ENCODE results near the gene POLN.
"Not testable (repeated sequence)": the region's sequence is repeated elsewhere in the genome, so short reads cannot be mapped to it uniquely, and the experiment has no call there.

Gene POLN

DNA sequence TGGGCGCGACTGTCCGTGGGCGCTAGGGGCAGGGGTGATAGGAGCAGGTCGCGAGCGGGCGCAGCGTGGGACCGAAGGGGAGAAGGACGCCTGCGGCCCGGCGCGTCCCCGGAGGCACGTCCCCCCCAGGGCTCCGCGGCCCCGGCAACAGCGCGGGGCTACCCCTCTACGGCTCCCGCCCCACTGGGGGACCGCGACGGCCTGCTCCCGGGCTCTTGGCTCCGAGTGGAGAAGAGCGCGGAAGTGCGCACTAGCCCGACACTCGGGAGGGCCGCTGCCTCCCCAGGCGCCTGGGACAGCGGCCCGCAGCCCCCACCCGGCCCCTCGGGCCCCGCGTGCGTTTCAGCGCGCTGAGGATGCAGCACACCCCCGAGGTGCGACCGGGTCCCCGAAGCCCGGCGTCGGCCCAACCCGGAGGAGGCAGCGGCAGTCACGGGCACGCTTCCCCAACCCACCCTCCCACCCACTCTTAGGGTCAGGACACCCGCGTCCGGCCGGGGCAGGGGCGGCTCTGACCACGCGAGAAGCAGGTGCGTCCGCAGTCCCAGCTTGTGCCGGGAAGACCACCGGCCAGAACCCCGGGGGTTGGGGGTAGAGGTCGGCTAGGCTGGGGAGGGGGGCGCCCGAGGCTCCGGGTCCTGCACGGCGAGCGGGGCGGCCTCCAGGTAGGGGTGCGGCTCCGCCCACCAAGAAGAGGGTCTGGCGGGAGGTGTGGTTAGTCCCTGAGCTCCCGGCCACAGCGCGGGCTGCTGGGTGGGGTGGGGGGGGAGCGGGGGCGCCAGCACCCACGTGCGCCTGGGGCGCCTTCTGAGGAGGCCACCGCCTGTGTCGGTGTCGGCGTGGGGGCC lies 201.3 kb downstream of the POLN start (continued):
- TF ChIP-seq, protein P1, sequence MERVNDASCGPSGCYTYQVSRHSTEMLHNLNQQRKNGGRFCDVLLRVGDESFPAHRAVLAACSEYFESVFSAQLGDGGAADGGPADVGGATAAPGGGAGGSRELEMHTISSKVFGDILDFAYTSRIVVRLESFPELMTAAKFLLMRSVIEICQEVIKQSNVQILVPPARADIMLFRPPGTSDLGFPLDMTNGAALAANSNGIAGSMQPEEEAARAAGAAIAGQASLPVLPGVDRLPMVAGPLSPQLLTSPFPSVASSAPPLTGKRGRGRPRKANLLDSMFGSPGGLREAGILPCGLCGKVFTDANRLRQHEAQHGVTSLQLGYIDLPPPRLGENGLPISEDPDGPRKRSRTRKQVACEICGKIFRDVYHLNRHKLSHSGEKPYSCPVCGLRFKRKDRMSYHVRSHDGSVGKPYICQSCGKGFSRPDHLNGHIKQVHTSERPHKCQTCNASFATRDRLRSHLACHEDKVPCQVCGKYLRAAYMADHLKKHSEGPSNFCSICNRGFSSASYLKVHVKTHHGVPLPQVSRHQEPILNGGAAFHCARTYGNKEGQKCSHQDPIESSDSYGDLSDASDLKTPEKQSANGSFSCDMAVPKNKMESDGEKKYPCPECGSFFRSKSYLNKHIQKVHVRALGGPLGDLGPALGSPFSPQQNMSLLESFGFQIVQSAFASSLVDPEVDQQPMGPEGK (CRISPR knock-in tag; IDR thresholded peaks at IDR 0.05; ENCODE audit: borderline replicate concordance): no peak

DNA sequence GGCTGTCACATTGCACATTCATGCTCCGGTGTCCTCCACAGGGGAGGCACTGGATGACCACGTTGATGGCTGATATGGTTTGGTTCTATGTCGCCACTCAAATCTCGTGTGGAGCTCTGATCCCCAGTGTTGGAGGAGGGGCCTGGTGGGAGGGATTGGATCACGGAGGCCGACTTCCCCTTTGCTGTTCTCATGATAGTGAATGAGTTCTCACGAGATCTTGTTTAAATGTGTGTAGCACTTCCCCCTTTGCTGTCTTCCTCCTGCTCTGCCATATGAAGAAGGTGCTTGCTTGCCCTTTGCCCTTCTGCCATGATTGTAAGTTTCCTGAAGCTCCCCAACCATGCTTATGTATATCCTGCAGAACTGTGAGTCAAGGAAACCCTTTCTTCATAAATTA lies 205.1 kb downstream of the POLN start:
- no peak for TF ChIP-seq ZNF565 (CRISPR knock-in tag; conservative IDR thresholded peaks at IDR 0.05; ENCODE audit: low read depth)
- no peak for TF ChIP-seq ESRRG (CRISPR knock-in tag; IDR thresholded peaks at IDR 0.05)
- TF ChIP-seq, protein P2, sequence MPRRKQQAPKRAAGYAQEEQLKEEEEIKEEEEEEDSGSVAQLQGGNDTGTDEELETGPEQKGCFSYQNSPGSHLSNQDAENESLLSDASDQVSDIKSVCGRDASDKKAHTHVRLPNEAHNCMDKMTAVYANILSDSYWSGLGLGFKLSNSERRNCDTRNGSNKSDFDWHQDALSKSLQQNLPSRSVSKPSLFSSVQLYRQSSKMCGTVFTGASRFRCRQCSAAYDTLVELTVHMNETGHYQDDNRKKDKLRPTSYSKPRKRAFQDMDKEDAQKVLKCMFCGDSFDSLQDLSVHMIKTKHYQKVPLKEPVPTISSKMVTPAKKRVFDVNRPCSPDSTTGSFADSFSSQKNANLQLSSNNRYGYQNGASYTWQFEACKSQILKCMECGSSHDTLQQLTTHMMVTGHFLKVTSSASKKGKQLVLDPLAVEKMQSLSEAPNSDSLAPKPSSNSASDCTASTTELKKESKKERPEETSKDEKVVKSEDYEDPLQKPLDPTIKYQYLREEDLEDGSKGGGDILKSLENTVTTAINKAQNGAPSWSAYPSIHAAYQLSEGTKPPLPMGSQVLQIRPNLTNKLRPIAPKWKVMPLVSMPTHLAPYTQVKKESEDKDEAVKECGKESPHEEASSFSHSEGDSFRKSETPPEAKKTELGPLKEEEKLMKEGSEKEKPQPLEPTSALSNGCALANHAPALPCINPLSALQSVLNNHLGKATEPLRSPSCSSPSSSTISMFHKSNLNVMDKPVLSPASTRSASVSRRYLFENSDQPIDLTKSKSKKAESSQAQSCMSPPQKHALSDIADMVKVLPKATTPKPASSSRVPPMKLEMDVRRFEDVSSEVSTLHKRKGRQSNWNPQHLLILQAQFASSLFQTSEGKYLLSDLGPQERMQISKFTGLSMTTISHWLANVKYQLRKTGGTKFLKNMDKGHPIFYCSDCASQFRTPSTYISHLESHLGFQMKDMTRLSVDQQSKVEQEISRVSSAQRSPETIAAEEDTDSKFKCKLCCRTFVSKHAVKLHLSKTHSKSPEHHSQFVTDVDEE (CRISPR knock-in tag; IDR thresholded peaks at IDR 0.05): no peak
- TF ChIP-seq ARNTL (CRISPR knock-in tag; IDR thresholded peaks at IDR 0.05; ENCODE audit: borderline replicate concordance, low read depth): no peak
- no peak for TF ChIP-seq CSDC2 (CRISPR knock-in tag; IDR thresholded peaks at IDR 0.05)
- TF ChIP-seq TCF4 (CRISPR knock-in tag; IDR thresholded peaks at IDR 0.05; ENCODE audit: borderline replicate concordance): no peak
- no peak for TF ChIP-seq GLIS3 (CRISPR knock-in tag; IDR thresholded peaks at IDR 0.05)
- TF ChIP-seq, protein P3, sequence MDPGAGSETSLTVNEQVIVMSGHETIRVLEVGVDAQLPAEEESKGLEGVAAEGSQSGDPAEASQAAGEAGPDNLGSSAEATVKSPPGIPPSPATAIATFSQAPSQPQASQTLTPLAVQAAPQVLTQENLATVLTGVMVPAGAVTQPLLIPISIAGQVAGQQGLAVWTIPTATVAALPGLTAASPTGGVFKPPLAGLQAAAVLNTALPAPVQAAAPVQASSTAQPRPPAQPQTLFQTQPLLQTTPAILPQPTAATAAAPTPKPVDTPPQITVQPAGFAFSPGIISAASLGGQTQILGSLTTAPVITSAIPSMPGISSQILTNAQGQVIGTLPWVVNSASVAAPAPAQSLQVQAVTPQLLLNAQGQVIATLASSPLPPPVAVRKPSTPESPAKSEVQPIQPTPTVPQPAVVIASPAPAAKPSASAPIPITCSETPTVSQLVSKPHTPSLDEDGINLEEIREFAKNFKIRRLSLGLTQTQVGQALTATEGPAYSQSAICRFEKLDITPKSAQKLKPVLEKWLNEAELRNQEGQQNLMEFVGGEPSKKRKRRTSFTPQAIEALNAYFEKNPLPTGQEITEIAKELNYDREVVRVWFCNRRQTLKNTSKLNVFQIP (CRISPR knock-in tag; IDR thresholded peaks at IDR 0.05; ENCODE audit: borderline replicate concordance, low read depth): no peak
- no peak for TF ChIP-seq RARB (CRISPR knock-in tag; IDR thresholded peaks at IDR 0.05)
- no peak for TF ChIP-seq TOX (CRISPR knock-in tag; IDR thresholded peaks at IDR 0.05; ENCODE audit: borderline replicate concordance)
- TF ChIP-seq PPARA (CRISPR knock-in tag; IDR thresholded peaks at IDR 0.05; ENCODE audit: borderline replicate concordance): no peak
- no peak for TF ChIP-seq ZFP30 (CRISPR knock-in tag; IDR thresholded peaks at IDR 0.05)
- no peak for TF ChIP-seq OSR1 (CRISPR knock-in tag; IDR thresholded peaks at IDR 0.05)
- TF ChIP-seq ZFP3 (CRISPR knock-in tag; IDR thresholded peaks at IDR 0.05): no peak
- ATAC-seq: no peak

DNA sequence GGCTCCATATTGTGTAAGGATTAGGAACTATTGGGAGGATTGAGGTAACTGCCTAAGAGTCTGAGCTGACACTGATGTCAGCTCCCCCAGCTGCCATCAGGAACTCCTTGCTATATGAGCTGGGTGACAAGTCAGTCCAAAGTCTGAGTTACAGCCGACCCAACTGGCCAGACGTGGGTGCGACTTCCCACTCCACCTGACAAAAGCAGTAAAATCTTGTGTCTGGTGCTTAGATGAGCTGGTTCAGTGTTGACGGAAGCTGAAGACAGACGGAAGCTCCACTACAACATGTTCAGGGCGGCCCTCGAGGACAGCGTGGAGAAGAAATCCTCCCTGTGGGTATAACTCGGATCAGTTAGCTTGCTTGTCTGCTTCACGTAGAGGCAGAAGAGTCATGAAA lies 205.6 kb downstream of the POLN start:
- TF ChIP-seq ESRRG (CRISPR knock-in tag; IDR thresholded peaks at IDR 0.05): no peak
- no peak for TF ChIP-seq OSR1 (CRISPR knock-in tag; IDR thresholded peaks at IDR 0.05)
- no peak for TF ChIP-seq ARNTL (CRISPR knock-in tag; IDR thresholded peaks at IDR 0.05; ENCODE audit: borderline replicate concordance, low read depth)
- TF ChIP-seq, protein P4, sequence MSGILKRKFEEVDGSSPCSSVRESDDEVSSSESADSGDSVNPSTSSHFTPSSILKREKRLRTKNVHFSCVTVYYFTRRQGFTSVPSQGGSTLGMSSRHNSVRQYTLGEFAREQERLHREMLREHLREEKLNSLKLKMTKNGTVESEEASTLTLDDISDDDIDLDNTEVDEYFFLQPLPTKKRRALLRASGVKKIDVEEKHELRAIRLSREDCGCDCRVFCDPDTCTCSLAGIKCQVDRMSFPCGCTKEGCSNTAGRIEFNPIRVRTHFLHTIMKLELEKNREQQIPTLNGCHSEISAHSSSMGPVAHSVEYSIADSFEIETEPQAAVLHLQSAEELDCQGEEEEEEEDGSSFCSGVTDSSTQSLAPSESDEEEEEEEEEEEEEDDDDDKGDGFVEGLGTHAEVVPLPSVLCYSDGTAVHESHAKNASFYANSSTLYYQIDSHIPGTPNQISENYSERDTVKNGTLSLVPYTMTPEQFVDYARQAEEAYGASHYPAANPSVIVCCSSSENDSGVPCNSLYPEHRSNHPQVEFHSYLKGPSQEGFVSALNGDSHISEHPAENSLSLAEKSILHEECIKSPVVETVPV (CRISPR knock-in tag; IDR thresholded peaks at IDR 0.05): no peak
- no peak for TF ChIP-seq CSDC2 (CRISPR knock-in tag; IDR thresholded peaks at IDR 0.05)
- no peak for TF ChIP-seq TOX (CRISPR knock-in tag; IDR thresholded peaks at IDR 0.05; ENCODE audit: borderline replicate concordance)
- no peak for TF ChIP-seq PPARA (CRISPR knock-in tag; IDR thresholded peaks at IDR 0.05; ENCODE audit: borderline replicate concordance)
- no peak for ATAC-seq

DNA sequence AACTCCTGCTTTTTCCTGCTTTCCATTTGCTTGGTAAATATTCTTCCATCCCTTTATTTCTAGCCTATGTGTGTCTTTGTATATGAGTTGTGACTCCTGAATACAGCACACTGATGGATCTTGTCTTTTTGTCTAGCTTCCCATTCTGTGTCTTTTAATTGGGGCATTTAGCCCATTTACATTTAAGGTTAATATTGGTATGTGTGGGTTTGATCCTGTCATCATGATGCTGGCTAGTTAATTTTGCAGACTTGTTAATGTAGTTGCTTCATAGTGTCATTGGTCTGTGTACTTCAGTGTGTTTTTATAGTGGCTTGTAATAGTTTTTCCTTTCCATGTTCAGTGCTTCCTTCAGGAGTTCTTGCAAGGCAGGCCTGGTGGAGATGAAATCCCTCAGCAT lies 210.8 kb downstream of the POLN start:
- ATAC-seq: not testable (repeated sequence)

DNA sequence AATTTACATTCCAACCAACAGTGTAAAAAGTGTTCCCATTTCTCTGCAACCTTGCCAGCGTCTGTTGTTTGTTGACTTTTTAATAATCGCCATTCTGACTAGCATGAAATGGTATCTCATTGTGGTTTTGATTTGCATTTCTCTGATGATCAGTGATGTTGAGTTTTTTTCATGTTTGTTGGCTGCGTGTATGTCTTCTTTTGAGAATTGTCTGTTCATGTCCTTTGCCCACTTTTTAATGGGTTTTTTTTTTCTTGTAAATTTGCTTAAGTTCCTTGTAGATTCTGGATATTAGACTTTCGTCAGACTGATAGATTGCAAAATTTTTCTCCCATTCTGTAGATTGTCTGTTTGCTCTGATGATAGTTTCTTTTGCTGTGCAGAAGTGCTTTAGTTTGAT lies 214.8 kb downstream of the POLN start:
- not testable (repeated sequence) for ATAC-seq

Measured in SK-N-SH treated with all-trans-retinoic acid at 6 μM for 48 hours (cell line).